ENCODE results near the gene PCDH15.

The PCDH15 gene

GRCh38 chr10:54665095-54665494 is 135.9 kb downstream of the PCDH15 start:
- H3K4me2 ChIP-seq (ENCODE audit: low read depth, low read length, poor library complexity, severe bottlenecking), result no peak overlapping the region
- TF ChIP-seq CTCF (IDR thresholded peaks at IDR 0.05; ENCODE audit: insufficient read depth, low read length, poor library complexity, severe bottlenecking) (no peak), EZH2phosphoT487 (conservative IDR thresholded peaks at IDR 0.05; ENCODE audit: low read length) (no peak)

GRCh38 chr10:54660397-54660796 is 140.6 kb downstream of the PCDH15 start:
- Histone ChIP-seq H2AFZ (ENCODE audit: low read depth, low read length, severe bottlenecking) (no peak overlapping the region), H4K20me1 (ENCODE audit: low read depth, low read length) (no peaks in the 10 kb centered on the region)
- TF ChIP-seq EZH2phosphoT487 (conservative IDR thresholded peaks at IDR 0.05; ENCODE audit: low read length) (no peak), CTCF (IDR thresholded peaks at IDR 0.05; ENCODE audit: insufficient read depth, low read length, poor library complexity, severe bottlenecking) (no peak)

More at GRCh38 chr10:54665095-54665494, 135.9 kb downstream of the PCDH15 start:
- Histone ChIP-seq H3K4me3 (ENCODE audit: insufficient read depth, low read length, poor library complexity, severe bottlenecking) (no peak overlapping the region), H3K9me2 (replicated peaks; ENCODE audit: insufficient read depth, low read length) (no peaks in the 10 kb centered on the region), H3K27ac (ENCODE audit: low read depth, low read length) (no peak overlapping the region), H3F3A (ENCODE audit: insufficient read depth) (no peaks in the 10 kb centered on the region), H4K20me1 (ENCODE audit: low read depth, low read length) (no peaks in the 10 kb centered on the region), H3K9ac (ENCODE audit: low read length) (no peak overlapping the region), H3K79me2 (ENCODE audit: insufficient read depth, low read length) (no peaks in the 10 kb centered on the region), H2AFZ (ENCODE audit: low read depth, low read length, severe bottlenecking) (no peak overlapping the region), H3K9me3 (ENCODE audit: insufficient read depth, low read length) (no peaks in the 10 kb centered on the region), H3K27me3 (ENCODE audit: low read length) (no peaks in the 10 kb centered on the region), H3K36me3 (ENCODE audit: low read length) (no peaks in the 10 kb centered on the region)

GRCh38 chr10:54656643-54657042 is 144.4 kb downstream of the PCDH15 start:
- Histone ChIP-seq H3K9ac (ENCODE audit: low read length) (no peak overlapping the region), H3K27me3 (ENCODE audit: low read length) (no peaks in the 10 kb centered on the region), H3K9me3 (ENCODE audit: insufficient read depth, low read length) (no peaks in the 10 kb centered on the region), H2AFZ (ENCODE audit: low read depth, low read length, severe bottlenecking) (no peak overlapping the region), H3K9me2 (replicated peaks; ENCODE audit: insufficient read depth, low read length) (no peaks in the 10 kb centered on the region), H3F3A (ENCODE audit: insufficient read depth) (no peaks in the 10 kb centered on the region), H3K4me3 (ENCODE audit: insufficient read depth, low read length, poor library complexity, severe bottlenecking) (no peak overlapping the region), H3K36me3 (ENCODE audit: low read length) (no peaks in the 10 kb centered on the region), H3K79me2 (ENCODE audit: insufficient read depth, low read length) (no peaks in the 10 kb centered on the region), H4K20me1 (ENCODE audit: low read depth, low read length) (no peaks in the 10 kb centered on the region), H3K4me2 (ENCODE audit: low read depth, low read length, poor library complexity, severe bottlenecking) (no peak overlapping the region), H3K27ac (ENCODE audit: low read depth, low read length) (no peak overlapping the region)
- TF ChIP-seq CTCF (IDR thresholded peaks at IDR 0.05; ENCODE audit: insufficient read depth, low read length, poor library complexity, severe bottlenecking), result no peak
- no peak for TF ChIP-seq EZH2phosphoT487 (conservative IDR thresholded peaks at IDR 0.05; ENCODE audit: low read length)

More at GRCh38 chr10:54660397-54660796, 140.6 kb downstream of the PCDH15 start:
- Histone ChIP-seq H3K9ac (ENCODE audit: low read length) (no peak overlapping the region), H3F3A (ENCODE audit: insufficient read depth) (no peaks in the 10 kb centered on the region), H3K9me2 (replicated peaks; ENCODE audit: insufficient read depth, low read length) (no peaks in the 10 kb centered on the region), H3K4me3 (ENCODE audit: insufficient read depth, low read length, poor library complexity, severe bottlenecking) (no peak overlapping the region), H3K79me2 (ENCODE audit: insufficient read depth, low read length) (no peaks in the 10 kb centered on the region), H3K4me2 (ENCODE audit: low read depth, low read length, poor library complexity, severe bottlenecking) (no peak overlapping the region), H3K9me3 (ENCODE audit: insufficient read depth, low read length) (no peaks in the 10 kb centered on the region), H3K27me3 (ENCODE audit: low read length) (no peaks in the 10 kb centered on the region), H3K36me3 (ENCODE audit: low read length) (no peaks in the 10 kb centered on the region), H3K27ac (ENCODE audit: low read depth, low read length) (no peak overlapping the region)
